Activated B cell treated with CpG ODN at 0.5 μM for 24 hours (primary cell): ENCODE results near the gene L3MBTL4. TPM values are rescaled to one million over a fixed set of nuclear protein-coding genes. Genes with fewer than 3 reads are reported as not detected.

Source experiments
- ATAC-seq: fragments of 200-7000 bp; cut with Tn5 transposase; one replicate; pipeline ENCODE4 v1.10.0; 2021; ENCODE audit warnings: low read depth, mild to moderate bottlenecking, moderate library complexity
- CTCF ChIA-PET: fragments of 350-600 bp; sonication (Branson Sonifier 250); formaldehyde crosslinking; loops from one replicate; lab custom pipeline; 2021; ENCODE audit warnings: antibody characterized with exemption; lab: Charles Lee
- POLR2A ChIA-PET: fragments of 350-600 bp; sonication (Branson Sonifier 250); formaldehyde crosslinking; loops from one replicate; lab custom pipeline; 2021; ENCODE audit warnings: antibody characterized with exemption; lab: Charles Lee
- DNase-seq: peaks from one replicate; pipeline ENCODE4 v3.0.0; 2022
- H3K27ac Mint-ChIP-seq: one replicate; pipeline ENCODE4 v1.8.0; 2020; ENCODE audit warnings: mixed read lengths
- H3K27me3 Mint-ChIP-seq: one replicate; pipeline ENCODE4 v1.8.0; 2021; ENCODE audit warnings: mixed read lengths
- H3K36me3 Mint-ChIP-seq: one replicate; pipeline ENCODE4 v1.8.0; 2021; ENCODE audit warnings: low read depth, mixed read lengths
- H3K4me1 Mint-ChIP-seq: one replicate; pipeline ENCODE4 v1.8.0; 2021; ENCODE audit warnings: mixed read lengths
- H3K4me3 Mint-ChIP-seq: one replicate; pipeline ENCODE4 v1.8.0; 2020; ENCODE audit warnings: mild to moderate bottlenecking, mixed read lengths
- H3K9me3 Mint-ChIP-seq: one replicate; pipeline ENCODE4 v1.8.0; 2020; ENCODE audit warnings: mixed read lengths
- intact Hi-C: fragments of 100-400 bp; cut with micrococcal nuclease; formaldehyde crosslinking; loops from one replicate; pipeline ENCODE4 v1.15.1; 2024
- total RNA-seq: library from RNA; stranded (reverse); gene quantifications from 2 replicates; pipeline ENCODE4 v1.2.3, GENCODE V29; 2022
- TF ChIP-seq, protein P1 (sequence below): fragments of 200-600 bp; IDR thresholded peaks from one replicate; pipeline ENCODE4 v1.8.0; 2022; ENCODE audit warnings: antibody characterized with exemption, mild to moderate bottlenecking

L3MBTL4 gene
- total RNA-seq, 1 donor from 2014 or later = 12.3 TPM

DNA sequence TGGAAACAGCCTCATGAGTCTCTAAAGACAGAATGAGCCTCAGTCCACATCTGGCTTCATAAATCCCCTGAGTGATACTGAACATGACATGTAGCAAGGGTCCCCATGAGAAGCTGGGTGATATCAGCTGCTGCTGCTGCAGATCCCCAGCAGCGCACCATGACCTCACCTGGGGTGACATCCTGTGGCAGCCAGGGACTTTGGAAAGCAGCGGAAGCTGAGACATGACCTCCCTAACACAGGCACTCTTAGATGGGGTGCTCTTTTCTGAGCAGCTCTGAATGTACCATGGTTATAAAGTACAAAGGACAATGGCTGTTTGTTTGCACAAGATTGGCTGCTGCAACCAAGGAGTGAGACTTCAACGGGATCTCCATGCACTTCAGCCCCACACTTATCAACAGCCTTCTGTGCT, 444.7 kb downstream of the L3MBTL4 start:
- H3K36me3 Mint-ChIP-seq = peaks cover 3% of the 10 kb centered on the region
- TF ChIP-seq, protein P1, sequence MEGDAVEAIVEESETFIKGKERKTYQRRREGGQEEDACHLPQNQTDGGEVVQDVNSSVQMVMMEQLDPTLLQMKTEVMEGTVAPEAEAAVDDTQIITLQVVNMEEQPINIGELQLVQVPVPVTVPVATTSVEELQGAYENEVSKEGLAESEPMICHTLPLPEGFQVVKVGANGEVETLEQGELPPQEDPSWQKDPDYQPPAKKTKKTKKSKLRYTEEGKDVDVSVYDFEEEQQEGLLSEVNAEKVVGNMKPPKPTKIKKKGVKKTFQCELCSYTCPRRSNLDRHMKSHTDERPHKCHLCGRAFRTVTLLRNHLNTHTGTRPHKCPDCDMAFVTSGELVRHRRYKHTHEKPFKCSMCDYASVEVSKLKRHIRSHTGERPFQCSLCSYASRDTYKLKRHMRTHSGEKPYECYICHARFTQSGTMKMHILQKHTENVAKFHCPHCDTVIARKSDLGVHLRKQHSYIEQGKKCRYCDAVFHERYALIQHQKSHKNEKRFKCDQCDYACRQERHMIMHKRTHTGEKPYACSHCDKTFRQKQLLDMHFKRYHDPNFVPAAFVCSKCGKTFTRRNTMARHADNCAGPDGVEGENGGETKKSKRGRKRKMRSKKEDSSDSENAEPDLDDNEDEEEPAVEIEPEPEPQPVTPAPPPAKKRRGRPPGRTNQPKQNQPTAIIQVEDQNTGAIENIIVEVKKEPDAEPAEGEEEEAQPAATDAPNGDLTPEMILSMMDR = no peak
- ATAC-seq (no peak), DNase-seq (no peak)
- no peaks in the 10 kb centered on the region for H3K9me3 Mint-ChIP-seq
- ChIA-PET POLR2A (no interaction called here), CTCF (no interaction called here)
- no peak overlapping the region for H3K4me3 Mint-ChIP-seq
- intact Hi-C loops = loop anchor here (10.0 kb wide), 1 partner anchor 445 kb away; the partner anchor contains the start of gene L3MBTL4
- peaks cover 23% of the 10 kb centered on the region for H3K4me1 Mint-ChIP-seq
- no peaks in the 10 kb centered on the region for H3K27me3 Mint-ChIP-seq
- no peak overlapping the region for H3K27ac Mint-ChIP-seq

DNA sequence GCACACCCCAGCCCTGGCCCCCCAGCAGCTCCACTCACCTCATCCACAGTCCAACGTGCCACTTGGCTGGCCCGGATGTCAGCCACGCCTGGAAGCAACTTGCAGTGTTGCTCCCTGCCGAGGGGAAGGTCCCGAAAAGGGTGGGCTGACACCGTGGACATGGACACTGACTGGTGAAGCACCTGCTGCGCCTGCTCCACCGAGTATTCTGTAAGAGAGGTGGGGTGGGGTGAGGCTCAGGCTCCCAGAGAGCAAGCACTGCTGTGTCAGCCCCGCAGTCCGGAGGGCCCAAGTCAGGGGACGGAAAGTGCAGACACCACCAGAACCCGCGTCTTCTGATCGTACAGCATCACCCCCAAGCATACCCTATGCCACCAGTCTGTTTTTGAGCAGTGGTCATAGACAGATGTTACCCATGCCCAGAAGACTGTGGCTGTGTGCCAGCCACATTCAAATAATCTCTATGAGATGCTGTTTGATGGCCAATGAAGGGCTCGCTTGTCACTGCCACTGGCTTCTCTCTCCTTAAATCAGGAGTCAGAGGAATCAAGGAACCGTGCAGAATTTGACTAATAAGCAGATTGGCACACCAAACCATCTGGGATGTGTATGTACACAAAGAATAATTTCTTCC, 445.2 kb downstream of the L3MBTL4 start:
- Mint-ChIP-seq H3K9me3 (no peaks in the 10 kb centered on the region), H3K27ac (no peak overlapping the region), H3K36me3 (peaks cover 3% of the 10 kb centered on the region), H3K27me3 (no peaks in the 10 kb centered on the region), H3K4me3 (no peak overlapping the region), H3K4me1 (peaks cover 18% of the 10 kb centered on the region)
- CTCF ChIA-PET = no interaction called here
- POLR2A ChIA-PET = no interaction called here
- TF ChIP-seq, protein P1 = no peak
- no peak for ATAC-seq
- no peak for DNase-seq
- intact Hi-C loops = no loop called here

DNA sequence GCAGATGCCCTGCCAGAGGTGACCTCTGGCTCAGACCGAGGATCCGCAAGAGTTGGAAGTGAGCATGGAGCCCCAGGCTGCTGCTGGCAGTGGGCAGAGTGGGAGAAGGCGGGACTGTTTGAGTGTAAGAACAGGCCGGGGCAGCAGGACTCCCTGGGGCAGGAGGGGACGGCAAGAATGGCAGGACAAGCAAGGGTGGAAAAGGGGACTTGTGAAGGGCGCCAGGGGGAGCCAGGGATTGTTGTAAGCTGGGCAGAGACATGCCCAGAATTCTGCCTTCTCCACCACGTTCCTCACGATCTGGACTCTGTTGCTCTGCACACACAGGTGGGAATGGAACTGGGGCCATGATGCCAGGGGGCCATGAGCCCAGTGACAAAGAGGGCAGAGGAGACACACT, 447.0 kb downstream of the L3MBTL4 start:
- Mint-ChIP-seq H3K4me1 (peaks cover 6% of the 10 kb centered on the region), H3K27ac (no peak overlapping the region), H3K9me3 (no peaks in the 10 kb centered on the region), H3K4me3 (no peak overlapping the region), H3K36me3 (peaks cover 3% of the 10 kb centered on the region), H3K27me3 (no peaks in the 10 kb centered on the region)
- ATAC-seq (no peak), DNase-seq (no peak)
- TF ChIP-seq, protein P1 = no peak
- intact Hi-C loops = no loop called here
- ChIA-PET POLR2A (no interaction called here), CTCF (no interaction called here)

DNA sequence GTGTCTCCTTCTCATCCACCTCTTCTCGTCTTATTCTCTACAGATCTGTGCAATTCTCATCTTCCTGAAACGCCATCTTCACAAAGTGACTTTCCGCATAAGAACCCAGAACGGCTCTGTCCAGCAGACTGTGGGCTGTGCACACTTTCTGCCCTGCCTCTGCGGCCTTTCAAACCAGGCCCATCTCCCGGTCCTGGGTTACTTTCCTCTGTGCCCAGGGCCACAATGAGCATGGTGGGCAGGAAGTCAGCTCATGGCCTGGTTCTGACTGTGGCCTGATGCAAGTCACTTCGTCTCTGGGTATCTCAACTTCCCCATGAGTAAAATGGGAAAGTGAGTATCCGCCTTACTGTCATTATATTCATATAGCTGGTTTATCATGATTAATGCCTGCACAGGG, 447.7 kb downstream of the L3MBTL4 start:
- Mint-ChIP-seq H3K36me3 (peaks cover 3% of the 10 kb centered on the region), H3K4me1 (no peaks in the 10 kb centered on the region), H3K4me3 (no peak overlapping the region), H3K27ac (no peak overlapping the region), H3K27me3 (no peaks in the 10 kb centered on the region), H3K9me3 (no peaks in the 10 kb centered on the region)
- ATAC-seq = no peak
- DNase-seq = no peak
- TF ChIP-seq, protein P1 = no peak
- intact Hi-C loops = no loop called here
- ChIA-PET POLR2A (no interaction called here), CTCF (no interaction called here)

DNA sequence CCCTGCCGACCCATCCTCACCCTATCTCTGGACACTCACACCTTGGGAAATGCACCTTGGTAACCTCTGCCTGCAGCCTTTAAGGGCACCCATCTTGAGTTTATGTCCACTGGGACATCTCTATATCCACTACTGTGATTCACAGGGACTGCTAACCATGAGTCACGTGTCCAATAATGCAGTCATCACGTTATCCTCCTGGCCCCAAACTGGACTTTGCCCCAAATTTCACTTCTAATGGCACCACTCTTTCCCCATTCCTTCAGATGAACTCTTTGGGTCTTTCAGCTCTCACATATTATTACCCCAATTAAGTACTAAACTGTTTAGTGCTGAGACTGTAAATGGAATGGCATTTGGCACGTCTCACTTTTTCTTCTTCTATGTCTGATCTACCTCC, 448.2 kb downstream of the L3MBTL4 start:
- ChIA-PET POLR2A (no interaction called here), CTCF (no interaction called here)
- Mint-ChIP-seq H3K27ac (no peak overlapping the region), H3K4me1 (no peaks in the 10 kb centered on the region), H3K27me3 (no peaks in the 10 kb centered on the region), H3K36me3 (peaks cover 3% of the 10 kb centered on the region), H3K4me3 (no peak overlapping the region), H3K9me3 (no peaks in the 10 kb centered on the region)
- intact Hi-C loops = no loop called here
- TF ChIP-seq, protein P1 = no peak
- ATAC-seq = no peak
- DNase-seq = no peak
